ENCODE measurements around the gene ZNF414. TPM values are rescaled to one million over a fixed set of nuclear protein-coding genes. Genes with fewer than 3 reads are reported as not detected.
A peak's percentile ranks its signal among the peaks of the same experiment; 100 is the strongest.

Gene ZNF414
- total and polyA plus RNA-seq, 3 experiments from 2014 or later: 18.0 to 26.0 (median 25.7) TPM

- DNase-seq: no peak
- Mint-ChIP-seq H3K9me3 (no peaks in the 10 kb centered on the region), H3K36me3 (peaks cover 16 to 54% (median 23%) of the 10 kb centered on the region in 3 donors), H3K4me3 (peak overlapping the region in 1 of 7 donors; percentile 17), H3K27ac (peak overlapping the region in 4 of 8 donors; percentile 2 to 85 (median 54)), H3K27me3 (no peaks in the 10 kb centered on the region), H3K4me1 (peaks cover 9 to 16% (median 13%) of the 10 kb centered on the region in 3 donors)
- no peak overlapping the region for H3K27ac ChIP-seq (ENCODE audit: low read depth, low read length)
- ChIA-PET CTCF (interaction anchor here (1.5 to 1.6 kb wide), 3 partner anchors 12 to 56 kb away, joined by 3 to 4 read pairs (median 4); no protein-coding TSS in a partner anchor), POLR2A (interaction anchor here (1.5 kb wide), 1 partner anchor 46 kb away, joined by 3 read pairs; no protein-coding TSS in a partner anchor)
- no peaks in the 10 kb centered on the region for H3K9me3 ChIP-seq (ENCODE audit: low read length)
- H3K4me3 ChIP-seq (ENCODE audit: low read length): no peak overlapping the region
- H3K36me3 ChIP-seq (ENCODE audit: insufficient read depth, low read length): peaks cover 34% of the 10 kb centered on the region
- H3K4me1 ChIP-seq (ENCODE audit: insufficient read depth, low read length): no peaks in the 10 kb centered on the region
- no peaks in the 10 kb centered on the region for H3K27me3 ChIP-seq (ENCODE audit: insufficient read depth, low read length, poor library complexity, severe bottlenecking)
These were observed 16.2 kb upstream of the ZNF414 start for GRCh38 chr19:8530061-8530679.

- peaks cover 11 to 16% (median 13%) of the 10 kb centered on the region in 3 donors for H3K4me1 Mint-ChIP-seq
- H3K27ac ChIP-seq (ENCODE audit: low read depth, low read length): no peak overlapping the region
- no peak for DNase-seq
- H3K27ac Mint-ChIP-seq: peak overlapping the region; percentile 12 to 93 (median 66)
- H3K36me3 ChIP-seq (ENCODE audit: insufficient read depth, low read length): peaks cover 41% of the 10 kb centered on the region
- no peaks in the 10 kb centered on the region for H3K27me3 Mint-ChIP-seq
- H3K9me3 Mint-ChIP-seq: no peaks in the 10 kb centered on the region
- no peaks in the 10 kb centered on the region for H3K27me3 ChIP-seq (ENCODE audit: insufficient read depth, low read length, poor library complexity, severe bottlenecking)
- no peak overlapping the region for H3K4me3 ChIP-seq (ENCODE audit: low read length)
- peaks cover 19 to 52% (median 24%) of the 10 kb centered on the region in 3 donors for H3K36me3 Mint-ChIP-seq
- CTCF ChIA-PET: interaction anchor here (1.5 kb wide), 2 partner anchors 49 to 57 kb away, joined by 3 to 6 read pairs; no protein-coding TSS in a partner anchor
- POLR2A ChIA-PET: no interaction called here
- no peaks in the 10 kb centered on the region for H3K4me1 ChIP-seq (ENCODE audit: insufficient read depth, low read length)
- peak overlapping the region in 1 of 7 donors; percentile 17 for H3K4me3 Mint-ChIP-seq
- H3K9me3 ChIP-seq (ENCODE audit: low read length): no peaks in the 10 kb centered on the region
These were observed 15.5 kb upstream of the ZNF414 start for GRCh38 chr19:8529369-8530006.

- peak overlapping the region; percentile 16 to 93 (median 74) for H3K27ac Mint-ChIP-seq
- Histone ChIP-seq H3K4me1 (ENCODE audit: insufficient read depth, low read length) (no peaks in the 10 kb centered on the region), H3K36me3 (ENCODE audit: insufficient read depth, low read length) (peaks cover 41% of the 10 kb centered on the region), H3K27ac (ENCODE audit: low read depth, low read length) (no peak overlapping the region), H3K9me3 (ENCODE audit: low read length) (no peaks in the 10 kb centered on the region), H3K27me3 (ENCODE audit: insufficient read depth, low read length, poor library complexity, severe bottlenecking) (no peaks in the 10 kb centered on the region), H3K4me3 (ENCODE audit: low read length) (no peak overlapping the region)
- no peak overlapping the region for H3K4me3 Mint-ChIP-seq
- H3K36me3 Mint-ChIP-seq: peaks cover 20 to 48% (median 24%) of the 10 kb centered on the region in 3 donors
- H3K9me3 Mint-ChIP-seq: no peaks in the 10 kb centered on the region
- ChIA-PET POLR2A (interaction anchor here (0.6 kb wide), 1 partner anchor 12 kb away, joined by 3 read pairs; no protein-coding TSS in a partner anchor), CTCF (interaction anchor here (1.5 to 1.9 kb wide), 2 partner anchors 50 to 52 kb away, joined by 4 to 6 read pairs; no protein-coding TSS in a partner anchor)
- no peaks in the 10 kb centered on the region for H3K27me3 Mint-ChIP-seq
- DNase-seq: no peak
- H3K4me1 Mint-ChIP-seq: peaks cover 11 to 16% (median 13%) of the 10 kb centered on the region in 3 donors
These were observed 14.5 kb upstream of the ZNF414 start for GRCh38 chr19:8528500-8528899.

- H3K9me3 ChIP-seq (ENCODE audit: low read length): no peaks in the 10 kb centered on the region
- no peak overlapping the region for H3K4me3 ChIP-seq (ENCODE audit: low read length)
- H3K4me1 ChIP-seq (ENCODE audit: insufficient read depth, low read length): no peaks in the 10 kb centered on the region
- peak overlapping the region in 1 of 7 donors; percentile 13 for H3K4me3 Mint-ChIP-seq
- peaks cover 41% of the 10 kb centered on the region for H3K36me3 ChIP-seq (ENCODE audit: insufficient read depth, low read length)
- H3K36me3 Mint-ChIP-seq: peaks cover 20 to 46% (median 25%) of the 10 kb centered on the region in 3 donors
- H3K27ac ChIP-seq (ENCODE audit: low read depth, low read length): peak overlapping the region; percentile 54
- POLR2A ChIA-PET: interaction anchor here (0.5 kb wide), 1 partner anchor 89 kb away, joined by 3 read pairs; no protein-coding TSS in a partner anchor
- peak overlapping the region in 6 of 8 donors; percentile 52 to 87 (median 67) for H3K27ac Mint-ChIP-seq
- H3K27me3 ChIP-seq (ENCODE audit: insufficient read depth, low read length, poor library complexity, severe bottlenecking): no peaks in the 10 kb centered on the region
- peaks cover 11 to 16% (median 13%) of the 10 kb centered on the region in 3 donors for H3K4me1 Mint-ChIP-seq
- no peaks in the 10 kb centered on the region for H3K9me3 Mint-ChIP-seq
- H3K27me3 Mint-ChIP-seq: peaks cover 0 to 2% of the 10 kb centered on the region in 2 donors
- DNase-seq: peak in 1 of 5 donors; percentile 51
- CTCF ChIA-PET: interaction anchor here (4.0 kb wide), 1 partner anchor 53 kb away, joined by 29 read pairs; no protein-coding TSS in a partner anchor
These were observed 12.6 kb upstream of the ZNF414 start for GRCh38 chr19:8526345-8527091.

- Mint-ChIP-seq H3K36me3 (peaks cover 20 to 48% (median 25%) of the 10 kb centered on the region in 3 donors), H3K9me3 (no peaks in the 10 kb centered on the region), H3K27ac (no peak overlapping the region), H3K27me3 (peaks cover 0 to 3% of the 10 kb centered on the region in 2 donors), H3K4me3 (no peak overlapping the region), H3K4me1 (peaks cover 11 to 18% (median 13%) of the 10 kb centered on the region in 3 donors)
- Histone ChIP-seq H3K36me3 (ENCODE audit: insufficient read depth, low read length) (peaks cover 41% of the 10 kb centered on the region), H3K4me3 (ENCODE audit: low read length) (no peak overlapping the region), H3K4me1 (ENCODE audit: insufficient read depth, low read length) (no peaks in the 10 kb centered on the region), H3K27ac (ENCODE audit: low read depth, low read length) (peak overlapping the region; percentile 45), H3K27me3 (ENCODE audit: insufficient read depth, low read length, poor library complexity, severe bottlenecking) (no peaks in the 10 kb centered on the region), H3K9me3 (ENCODE audit: low read length) (no peaks in the 10 kb centered on the region)
- CTCF ChIA-PET: interaction anchor here (0.6 to 4.0 kb wide), 4 partner anchors 11 to 171 kb away, joined by 3 to 29 read pairs (median 3); no protein-coding TSS in a partner anchor
- DNase-seq: no peak
- POLR2A ChIA-PET: interaction anchor here (1.0 kb wide), 1 partner anchor 11 kb away, joined by 3 read pairs; the partner anchor contains the start of gene ZNF414
These were observed 11.4 kb upstream of the ZNF414 start for GRCh38 chr19:8525401-8525684.

- no peaks in the 10 kb centered on the region for H3K9me3 ChIP-seq (ENCODE audit: low read length)
- Mint-ChIP-seq H3K36me3 (peaks cover 0 to 28% (median 2%) of the 10 kb centered on the region in 3 donors), H3K4me1 (peaks cover 35 to 49% (median 37%) of the 10 kb centered on the region in 3 donors), H3K4me3 (peak overlapping the region in 1 of 7 donors; percentile 15), H3K27me3 (peaks cover 0 to 3% of the 10 kb centered on the region in 2 donors), H3K27ac (peak overlapping the region in 7 of 8 donors; percentile 34 to 92 (median 58)), H3K9me3 (no peaks in the 10 kb centered on the region)
- POLR2A ChIA-PET: interaction anchor here (1.7 kb wide), 1 partner anchor 12 kb away, joined by 3 read pairs; no protein-coding TSS in a partner anchor
- H3K27me3 ChIP-seq (ENCODE audit: insufficient read depth, low read length, poor library complexity, severe bottlenecking): no peaks in the 10 kb centered on the region
- H3K4me1 ChIP-seq (ENCODE audit: insufficient read depth, low read length): peaks cover 56% of the 10 kb centered on the region
- H3K4me3 ChIP-seq (ENCODE audit: low read length): no peak overlapping the region
- H3K27ac ChIP-seq (ENCODE audit: low read depth, low read length): no peak overlapping the region
- CTCF ChIA-PET: interaction anchor here (0.6 to 11.0 kb wide), 6 partner anchors 12 to 59 kb away, joined by 3 to 120 read pairs (median 4); partner anchors contain the start of gene MYO1F
- no peaks in the 10 kb centered on the region for H3K36me3 ChIP-seq (ENCODE audit: insufficient read depth, low read length)
- no peak for DNase-seq
These were observed 5.4 kb upstream of the ZNF414 start for GRCh38 chr19:8519388-8519787.

- POLR2A ChIA-PET: interaction anchor here (0.6 to 1.7 kb wide), 7 partner anchors 11 to 105 kb away, joined by 3 to 8 read pairs (median 3); partner anchors contain the start of gene MARCHF2
- no peak overlapping the region for H3K27ac ChIP-seq (ENCODE audit: low read depth, low read length)
These were observed 4.6 kb upstream of the ZNF414 start for GRCh38 chr19:8518536-8518935.

More at GRCh38 chr19:8518536-8518935, 4.6 kb upstream of the ZNF414 start:
- H3K4me1 Mint-ChIP-seq: peaks cover 39 to 58% (median 45%) of the 10 kb centered on the region in 3 donors
- peak overlapping the region; percentile 74 for H3K4me3 ChIP-seq (ENCODE audit: low read length)
- peaks cover 0 to 7% of the 10 kb centered on the region in 2 donors for H3K27me3 Mint-ChIP-seq
- CTCF ChIA-PET: interaction anchor here (1.2 to 11.0 kb wide), 7 partner anchors 13 to 165 kb away, joined by 3 to 120 read pairs (median 4); partner anchors contain the start of gene MYO1F
- H3K4me3 Mint-ChIP-seq: peak overlapping the region in 6 of 7 donors; percentile 23 to 89 (median 69)
- H3K36me3 ChIP-seq (ENCODE audit: insufficient read depth, low read length): no peaks in the 10 kb centered on the region
- no peaks in the 10 kb centered on the region for H3K9me3 ChIP-seq (ENCODE audit: low read length)
- H3K4me1 ChIP-seq (ENCODE audit: insufficient read depth, low read length): peaks cover 59% of the 10 kb centered on the region
- H3K27me3 ChIP-seq (ENCODE audit: insufficient read depth, low read length, poor library complexity, severe bottlenecking): no peaks in the 10 kb centered on the region
- no peak for DNase-seq
- peaks cover 0 to 32% (median 2%) of the 10 kb centered on the region in 3 donors for H3K36me3 Mint-ChIP-seq
- no peaks in the 10 kb centered on the region for H3K9me3 Mint-ChIP-seq
- H3K27ac Mint-ChIP-seq: peak overlapping the region; percentile 90 to 97 (median 96)

All from CD8-positive, alpha-beta memory T cell (primary cell).